Measurements from ENCODE around the gene ASCC1. TPM values are rescaled to one million over a fixed set of nuclear protein-coding genes. Genes with fewer than 3 reads are reported as not detected.

The ASCC1 gene
- total RNA-seq, 1 donor from 2014 or later, result 38.6 TPM

- TF ChIP-seq, protein P1, sequence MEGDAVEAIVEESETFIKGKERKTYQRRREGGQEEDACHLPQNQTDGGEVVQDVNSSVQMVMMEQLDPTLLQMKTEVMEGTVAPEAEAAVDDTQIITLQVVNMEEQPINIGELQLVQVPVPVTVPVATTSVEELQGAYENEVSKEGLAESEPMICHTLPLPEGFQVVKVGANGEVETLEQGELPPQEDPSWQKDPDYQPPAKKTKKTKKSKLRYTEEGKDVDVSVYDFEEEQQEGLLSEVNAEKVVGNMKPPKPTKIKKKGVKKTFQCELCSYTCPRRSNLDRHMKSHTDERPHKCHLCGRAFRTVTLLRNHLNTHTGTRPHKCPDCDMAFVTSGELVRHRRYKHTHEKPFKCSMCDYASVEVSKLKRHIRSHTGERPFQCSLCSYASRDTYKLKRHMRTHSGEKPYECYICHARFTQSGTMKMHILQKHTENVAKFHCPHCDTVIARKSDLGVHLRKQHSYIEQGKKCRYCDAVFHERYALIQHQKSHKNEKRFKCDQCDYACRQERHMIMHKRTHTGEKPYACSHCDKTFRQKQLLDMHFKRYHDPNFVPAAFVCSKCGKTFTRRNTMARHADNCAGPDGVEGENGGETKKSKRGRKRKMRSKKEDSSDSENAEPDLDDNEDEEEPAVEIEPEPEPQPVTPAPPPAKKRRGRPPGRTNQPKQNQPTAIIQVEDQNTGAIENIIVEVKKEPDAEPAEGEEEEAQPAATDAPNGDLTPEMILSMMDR (IDR thresholded peaks at IDR 0.05; ENCODE audit: insufficient read depth, low read length, poor library complexity, severe bottlenecking), result no peak
- Histone ChIP-seq H3K27me3 (ENCODE audit: control insufficient read depth, insufficient read depth, low read length) (no peaks in the 10 kb centered on the region), H3K4me3 (ENCODE audit: low read depth, low read length) (no peak overlapping the region), H3K36me3 (ENCODE audit: control insufficient read depth, insufficient read depth, low read length) (no peaks in the 10 kb centered on the region)
- no peak for DNase-seq (ENCODE audit: low read depth)
Observed at GRCh38 chr10:72058347-72058898, 157.7 kb downstream of the ASCC1 start.

DNA sequence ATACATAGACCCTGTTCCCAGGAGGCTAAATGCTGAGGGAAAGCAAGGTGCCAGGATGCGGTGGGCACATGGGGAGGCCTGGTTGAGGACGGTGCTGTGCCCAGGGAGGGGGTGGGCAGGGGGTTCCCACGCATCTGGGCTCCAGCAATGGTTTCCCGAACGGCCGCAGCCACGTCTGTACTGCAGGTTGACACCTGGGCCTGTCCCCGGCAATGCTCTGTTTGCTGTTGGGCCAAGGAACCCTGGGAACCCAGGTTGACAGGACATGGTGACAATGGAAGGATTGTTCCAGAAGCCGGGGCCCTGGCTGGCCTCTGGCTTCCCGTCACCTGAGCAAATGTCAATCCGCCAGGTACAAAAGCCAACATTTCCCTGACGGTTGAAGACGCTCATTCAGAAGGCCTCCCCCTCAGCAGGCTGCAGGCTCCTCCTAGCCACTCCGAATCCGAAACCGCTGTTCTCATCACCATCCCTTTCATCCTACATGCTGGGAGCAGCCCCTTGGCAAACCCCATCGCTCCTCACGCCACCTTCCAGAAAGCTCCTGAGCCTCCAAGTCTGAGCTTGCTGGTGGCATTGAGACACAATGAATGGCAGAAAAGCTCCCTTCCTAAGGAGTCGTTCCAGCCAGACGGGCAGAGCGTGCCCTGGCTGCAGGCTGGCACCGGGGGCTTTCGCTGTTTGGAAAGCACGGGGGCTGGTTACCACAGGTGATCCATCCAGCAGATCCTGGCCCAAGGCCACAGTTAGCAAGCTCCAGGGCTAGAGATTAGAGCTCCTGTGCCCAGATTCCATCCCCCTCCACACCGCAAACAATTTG, 158.9 kb downstream of the ASCC1 start:
- Histone ChIP-seq H3K27me3 (ENCODE audit: control insufficient read depth, insufficient read depth, low read length) (no peaks in the 10 kb centered on the region), H3K4me3 (ENCODE audit: low read depth, low read length) (no peak overlapping the region), H3K36me3 (ENCODE audit: control insufficient read depth, insufficient read depth, low read length) (no peaks in the 10 kb centered on the region)
- TF ChIP-seq, protein P1 (IDR thresholded peaks at IDR 0.05; ENCODE audit: insufficient read depth, low read length, poor library complexity, severe bottlenecking), result no peak
- DNase-seq (ENCODE audit: low read depth), result no peak

DNA sequence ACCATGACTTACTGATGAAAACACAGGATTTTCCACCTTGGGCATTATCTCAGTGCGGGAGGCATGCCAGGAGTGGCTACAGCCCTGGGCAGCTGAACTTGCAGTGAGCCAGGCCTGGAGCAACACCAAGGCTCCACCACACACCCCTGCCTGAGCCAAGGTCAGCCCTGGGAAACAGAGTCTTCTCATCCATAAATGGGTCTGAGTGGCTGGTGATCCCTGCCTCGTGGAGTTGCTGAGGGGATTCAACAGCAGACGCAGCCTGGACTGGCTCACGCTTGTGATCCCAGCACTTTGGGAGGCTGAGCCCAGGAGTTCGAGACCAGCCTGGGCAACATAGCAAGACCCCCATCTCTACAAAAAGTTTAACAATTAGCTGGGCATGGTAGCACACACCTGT, 160.0 kb downstream of the ASCC1 start:
- Histone ChIP-seq H3K4me3 (ENCODE audit: low read depth, low read length) (no peak overlapping the region), H3K36me3 (ENCODE audit: control insufficient read depth, insufficient read depth, low read length) (no peaks in the 10 kb centered on the region), H3K27me3 (ENCODE audit: control insufficient read depth, insufficient read depth, low read length) (no peaks in the 10 kb centered on the region)
- TF ChIP-seq, protein P1 (IDR thresholded peaks at IDR 0.05; ENCODE audit: insufficient read depth, low read length, poor library complexity, severe bottlenecking), result no peak
- DNase-seq (ENCODE audit: low read depth), result no peak

DNA sequence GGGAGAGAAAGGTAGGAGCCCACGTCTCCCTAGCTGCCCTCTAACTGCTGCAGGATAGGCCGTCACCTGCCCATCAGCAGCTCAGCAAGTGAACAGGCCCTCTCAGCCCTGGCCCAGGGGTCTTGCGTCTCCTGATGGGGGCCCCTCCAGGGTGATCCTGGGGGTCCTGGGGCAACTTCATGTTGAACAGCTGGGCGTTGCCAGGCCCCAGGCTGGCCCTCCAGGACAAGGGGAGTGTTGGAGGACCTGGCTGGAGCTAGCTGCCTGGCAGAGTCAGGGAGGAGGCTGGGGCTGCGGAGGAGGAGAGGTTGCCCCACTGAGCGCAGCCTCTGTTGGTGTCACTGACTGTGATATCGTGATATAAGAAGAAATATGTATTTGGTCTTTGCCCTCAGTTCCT, 162.4 kb downstream of the ASCC1 start:
- no peaks in the 10 kb centered on the region for H3K27me3 ChIP-seq (ENCODE audit: control insufficient read depth, insufficient read depth, low read length)
- TF ChIP-seq, protein P1 (IDR thresholded peaks at IDR 0.05; ENCODE audit: insufficient read depth, low read length, poor library complexity, severe bottlenecking), result no peak
- no peak for DNase-seq (ENCODE audit: low read depth)
- H3K36me3 ChIP-seq (ENCODE audit: control insufficient read depth, insufficient read depth, low read length), result no peaks in the 10 kb centered on the region
- H3K4me3 ChIP-seq (ENCODE audit: low read depth, low read length), result no peak overlapping the region

DNA sequence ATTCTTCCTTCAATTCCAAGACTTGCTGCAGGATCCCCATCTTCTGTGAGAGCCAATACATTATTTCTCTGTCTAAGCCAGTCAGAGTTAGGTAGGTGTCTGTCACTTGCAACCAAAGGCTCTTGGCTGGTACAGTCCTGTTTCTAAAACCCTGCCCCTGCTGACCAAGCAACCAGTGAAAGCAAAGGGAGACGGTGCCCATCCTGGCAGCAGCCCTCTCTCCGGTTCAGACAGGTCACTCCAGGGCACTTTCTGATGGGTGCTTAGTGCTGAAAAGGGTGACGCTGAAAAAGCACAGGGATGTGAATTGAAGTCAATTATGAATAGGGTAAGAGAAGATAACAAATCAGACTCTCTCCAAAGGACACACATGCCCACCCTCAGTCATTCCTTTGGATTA, 165.2 kb downstream of the ASCC1 start:
- H3K4me3 ChIP-seq (ENCODE audit: low read depth, low read length), result no peak overlapping the region
- H3K27me3 ChIP-seq (ENCODE audit: control insufficient read depth, insufficient read depth, low read length), result no peaks in the 10 kb centered on the region
- TF ChIP-seq, protein P1 (IDR thresholded peaks at IDR 0.05; ENCODE audit: insufficient read depth, low read length, poor library complexity, severe bottlenecking), result no peak
- H3K36me3 ChIP-seq (ENCODE audit: control insufficient read depth, insufficient read depth, low read length), result no peaks in the 10 kb centered on the region
- no peak for DNase-seq (ENCODE audit: low read depth)
